Stimulated activated CD8-positive, alpha-beta memory T cell treated with anti-CD3 and anti-CD28 coated beads, Interleukin-7, amount 100 ng/mL, for 1 hour (primary cell): ENCODE data around the gene LHX8.

Experiments
- DNase-seq, 2 donors: peaks; one replicate each; pipeline ENCODE4 v3.0.0-alpha.2; 2020; ENCODE audit warnings: low read depth in 2 of 2

LHX8 gene

GRCh38 chr1:75203415-75204277 is 69.5 kb downstream of the LHX8 start:
- no peak for DNase-seq

GRCh38 chr1:75208862-75209261 is 74.7 kb downstream of the LHX8 start:
- no peak for DNase-seq
